ENCODE results near the gene PSMB5.

Gene PSMB5

GRCh38 chr14:23053426-23053825 is 18.7 kb upstream of the PSMB5 start:
- no peak overlapping the region for H3K27ac ChIP-seq (ENCODE audit: low read depth, low read length)
- no peak overlapping the region for H3K4me3 ChIP-seq (ENCODE audit: low read depth in 1 of 2, low read length in 2 of 2)
- H3K27me3 ChIP-seq (ENCODE audit: control insufficient read depth in 1 of 2, insufficient read depth in 2 of 2, low read length in 2 of 2) = no peaks in the 10 kb centered on the region
- no peaks in the 10 kb centered on the region for H3K9me3 ChIP-seq (ENCODE audit: control insufficient read depth in 1 of 2, low read length in 2 of 2)
- peaks cover 14 to 17% of the 10 kb centered on the region in 2 donors for H3K4me1 ChIP-seq (ENCODE audit: control insufficient read depth in 1 of 2, insufficient read depth in 2 of 2, low read length in 2 of 2)
- no peaks in the 10 kb centered on the region for H3K36me3 ChIP-seq (ENCODE audit: control insufficient read depth in 1 of 2, insufficient read depth in 2 of 2, low read length in 2 of 2)
- no peak overlapping the region for H3K9ac ChIP-seq (ENCODE audit: low read depth in 1 of 2, low read length in 2 of 2)

- Histone ChIP-seq H3K27ac (ENCODE audit: low read depth, low read length) (no peak overlapping the region), H3K27me3 (ENCODE audit: control insufficient read depth in 1 of 2, insufficient read depth in 2 of 2, low read length in 2 of 2) (no peaks in the 10 kb centered on the region), H3K9ac (ENCODE audit: low read depth in 1 of 2, low read length in 2 of 2) (no peak overlapping the region), H3K9me3 (ENCODE audit: control insufficient read depth in 1 of 2, low read length in 2 of 2) (no peaks in the 10 kb centered on the region), H3K36me3 (ENCODE audit: control insufficient read depth in 1 of 2, insufficient read depth in 2 of 2, low read length in 2 of 2) (no peaks in the 10 kb centered on the region), H3K4me1 (ENCODE audit: control insufficient read depth in 1 of 2, insufficient read depth in 2 of 2, low read length in 2 of 2) (peaks cover 10 to 14% of the 10 kb centered on the region in 2 donors), H3K4me3 (ENCODE audit: low read depth in 1 of 2, low read length in 2 of 2) (no peak overlapping the region)
These were observed 18.0 kb upstream of the PSMB5 start for GRCh38 chr14:23052671-23053070.

- Histone ChIP-seq H3K9ac (ENCODE audit: low read depth in 1 of 2, low read length in 2 of 2) (no peak overlapping the region), H3K4me3 (ENCODE audit: low read depth in 1 of 2, low read length in 2 of 2) (no peak overlapping the region), H3K36me3 (ENCODE audit: control insufficient read depth in 1 of 2, insufficient read depth in 2 of 2, low read length in 2 of 2) (no peaks in the 10 kb centered on the region), H3K9me3 (ENCODE audit: control insufficient read depth in 1 of 2, low read length in 2 of 2) (no peaks in the 10 kb centered on the region), H3K27me3 (ENCODE audit: control insufficient read depth in 1 of 2, insufficient read depth in 2 of 2, low read length in 2 of 2) (no peaks in the 10 kb centered on the region), H3K4me1 (ENCODE audit: control insufficient read depth in 1 of 2, insufficient read depth in 2 of 2, low read length in 2 of 2) (peaks cover 10 to 14% of the 10 kb centered on the region in 2 donors), H3K27ac (ENCODE audit: low read depth, low read length) (no peak overlapping the region)
These were observed 17.5 kb upstream of the PSMB5 start for GRCh38 chr14:23052182-23052623.

GRCh38 chr14:23051141-23052057 is 16.7 kb upstream of the PSMB5 start:
- Histone ChIP-seq H3K9ac (ENCODE audit: low read depth in 1 of 2, low read length in 2 of 2) (no peak overlapping the region), H3K36me3 (ENCODE audit: control insufficient read depth in 1 of 2, insufficient read depth in 2 of 2, low read length in 2 of 2) (no peaks in the 10 kb centered on the region), H3K4me3 (ENCODE audit: low read depth in 1 of 2, low read length in 2 of 2) (no peak overlapping the region), H3K27me3 (ENCODE audit: control insufficient read depth in 1 of 2, insufficient read depth in 2 of 2, low read length in 2 of 2) (no peaks in the 10 kb centered on the region), H3K27ac (ENCODE audit: low read depth, low read length) (no peak overlapping the region), H3K4me1 (ENCODE audit: control insufficient read depth in 1 of 2, insufficient read depth in 2 of 2, low read length in 2 of 2) (peaks cover 3 to 7% of the 10 kb centered on the region in 2 donors), H3K9me3 (ENCODE audit: control insufficient read depth in 1 of 2, low read length in 2 of 2) (no peaks in the 10 kb centered on the region)

- no peak overlapping the region for H3K27ac ChIP-seq (ENCODE audit: low read depth, low read length)
- H3K9me3 ChIP-seq (ENCODE audit: control insufficient read depth in 1 of 2, low read length in 2 of 2) = no peaks in the 10 kb centered on the region
- no peak overlapping the region for H3K4me3 ChIP-seq (ENCODE audit: low read depth in 1 of 2, low read length in 2 of 2)
- H3K27me3 ChIP-seq (ENCODE audit: control insufficient read depth in 1 of 2, insufficient read depth in 2 of 2, low read length in 2 of 2) = no peaks in the 10 kb centered on the region
- peaks cover 12 to 13% of the 10 kb centered on the region in 2 donors for H3K4me1 ChIP-seq (ENCODE audit: control insufficient read depth in 1 of 2, insufficient read depth in 2 of 2, low read length in 2 of 2)
- no peak overlapping the region for H3K9ac ChIP-seq (ENCODE audit: low read depth in 1 of 2, low read length in 2 of 2)
- H3K36me3 ChIP-seq (ENCODE audit: control insufficient read depth in 1 of 2, insufficient read depth in 2 of 2, low read length in 2 of 2) = no peaks in the 10 kb centered on the region
These were observed 14.3 kb upstream of the PSMB5 start for GRCh38 chr14:23049011-23049410.

- Histone ChIP-seq H3K4me1 (ENCODE audit: control insufficient read depth in 1 of 2, insufficient read depth in 2 of 2, low read length in 2 of 2) (peaks cover 12 to 13% of the 10 kb centered on the region in 2 donors), H3K27me3 (ENCODE audit: control insufficient read depth in 1 of 2, insufficient read depth in 2 of 2, low read length in 2 of 2) (no peaks in the 10 kb centered on the region), H3K4me3 (ENCODE audit: low read depth in 1 of 2, low read length in 2 of 2) (no peak overlapping the region), H3K27ac (ENCODE audit: low read depth, low read length) (no peak overlapping the region), H3K9me3 (ENCODE audit: control insufficient read depth in 1 of 2, low read length in 2 of 2) (no peaks in the 10 kb centered on the region), H3K36me3 (ENCODE audit: control insufficient read depth in 1 of 2, insufficient read depth in 2 of 2, low read length in 2 of 2) (no peaks in the 10 kb centered on the region), H3K9ac (ENCODE audit: low read depth in 1 of 2, low read length in 2 of 2) (no peak overlapping the region)
These were observed 13.3 kb upstream of the PSMB5 start for GRCh38 chr14:23047751-23048693.

- no peaks in the 10 kb centered on the region for H3K9me3 ChIP-seq (ENCODE audit: control insufficient read depth in 1 of 2, low read length in 2 of 2)
- no peaks in the 10 kb centered on the region for H3K27me3 ChIP-seq (ENCODE audit: control insufficient read depth in 1 of 2, insufficient read depth in 2 of 2, low read length in 2 of 2)
- no peaks in the 10 kb centered on the region for H3K36me3 ChIP-seq (ENCODE audit: control insufficient read depth in 1 of 2, insufficient read depth in 2 of 2, low read length in 2 of 2)
- H3K4me1 ChIP-seq (ENCODE audit: control insufficient read depth in 1 of 2, insufficient read depth in 2 of 2, low read length in 2 of 2) = peaks cover 12 to 13% of the 10 kb centered on the region in 2 donors
- no peak overlapping the region for H3K27ac ChIP-seq (ENCODE audit: low read depth, low read length)
- H3K4me3 ChIP-seq (ENCODE audit: low read depth in 1 of 2, low read length in 2 of 2) = no peak overlapping the region
- H3K9ac ChIP-seq (ENCODE audit: low read depth in 1 of 2, low read length in 2 of 2) = no peak overlapping the region
These were observed 12.4 kb upstream of the PSMB5 start for GRCh38 chr14:23047034-23047634.

- Histone ChIP-seq H3K4me3 (ENCODE audit: low read depth in 1 of 2, low read length in 2 of 2) (no peak overlapping the region), H3K9ac (ENCODE audit: low read depth in 1 of 2, low read length in 2 of 2) (no peak overlapping the region), H3K27me3 (ENCODE audit: control insufficient read depth in 1 of 2, insufficient read depth in 2 of 2, low read length in 2 of 2) (no peaks in the 10 kb centered on the region), H3K9me3 (ENCODE audit: control insufficient read depth in 1 of 2, low read length in 2 of 2) (no peaks in the 10 kb centered on the region), H3K27ac (ENCODE audit: low read depth, low read length) (no peak overlapping the region), H3K36me3 (ENCODE audit: control insufficient read depth in 1 of 2, insufficient read depth in 2 of 2, low read length in 2 of 2) (no peaks in the 10 kb centered on the region), H3K4me1 (ENCODE audit: control insufficient read depth in 1 of 2, insufficient read depth in 2 of 2, low read length in 2 of 2) (peaks cover 12 to 13% of the 10 kb centered on the region in 2 donors)
These were observed 11.0 kb upstream of the PSMB5 start for GRCh38 chr14:23045419-23046357.

GRCh38 chr14:23044840-23045239 is 10.1 kb upstream of the PSMB5 start:
- Histone ChIP-seq H3K9ac (ENCODE audit: low read depth in 1 of 2, low read length in 2 of 2) (no peak overlapping the region), H3K36me3 (ENCODE audit: control insufficient read depth in 1 of 2, insufficient read depth in 2 of 2, low read length in 2 of 2) (no peaks in the 10 kb centered on the region), H3K27me3 (ENCODE audit: control insufficient read depth in 1 of 2, insufficient read depth in 2 of 2, low read length in 2 of 2) (no peaks in the 10 kb centered on the region), H3K27ac (ENCODE audit: low read depth, low read length) (no peak overlapping the region), H3K4me3 (ENCODE audit: low read depth in 1 of 2, low read length in 2 of 2) (no peak overlapping the region), H3K9me3 (ENCODE audit: control insufficient read depth in 1 of 2, low read length in 2 of 2) (no peaks in the 10 kb centered on the region), H3K4me1 (ENCODE audit: control insufficient read depth in 1 of 2, insufficient read depth in 2 of 2, low read length in 2 of 2) (peaks cover 12 to 13% of the 10 kb centered on the region in 2 donors)

Measured in duodenal mucosa (tissue), 2 donors.